Keratinocyte (primary cell): ENCODE measurements around the gene GLB1L2. TPM values are rescaled to one million over a fixed set of nuclear protein-coding genes. Genes with fewer than 3 reads are reported as not detected.

ENCODE experiments used
- DNase-seq: peaks from one replicate; pipeline ENCODE4 v3.0.0-alpha.2; 2011; ENCODE audit warnings: low read depth, missing footprints, low spot score
- FAIRE-seq: peaks from 2 replicates; lab custom pipeline; 2011; peaks lifted over from hg19 to GRCh38; lab: Jason Lieb, UNC
- H2AFZ ChIP-seq: 2 replicates; pipeline ENCODE4 v1.6.0; 2012; ENCODE audit warnings: low read length, control low read depth, inconsistent platforms; ENCODE audit not compliant: control insufficient read depth
- H3K27ac ChIP-seq: 2 replicates; pipeline ENCODE4 v1.5.1; 2011; ENCODE audit warnings: low read length; ENCODE audit not compliant: control insufficient read depth, insufficient read depth
- H3K27me3 ChIP-seq: 3 replicates; pipeline ENCODE4 v1.6.0; 2011; ENCODE audit warnings: low read length; ENCODE audit not compliant: control insufficient read depth, insufficient read depth; ENCODE audit errors: extremely low read depth
- H3K36me3 ChIP-seq, 2 experiments: 2 replicates in 1 of 2; 3 replicates in 1 of 2; pipeline ENCODE4 v1.5.1; 2011; ENCODE audit warnings: low read length in 2 of 2, mild to moderate bottlenecking in 1 of 2; ENCODE audit not compliant: control insufficient read depth in 2 of 2, insufficient read depth in 2 of 2; ENCODE audit errors: extremely low read depth in 1 of 2
- H3K4me1 ChIP-seq: 3 replicates; pipeline ENCODE4 v1.5.1; 2011; ENCODE audit warnings: low read length; ENCODE audit not compliant: control insufficient read depth, insufficient read depth; ENCODE audit errors: extremely low read depth
- H3K4me2 ChIP-seq: 3 replicates; pipeline ENCODE4 v1.6.0; 2011; ENCODE audit warnings: low read depth, low read length; ENCODE audit not compliant: control insufficient read depth, insufficient read depth; ENCODE audit errors: extremely low read depth
- H3K4me3 ChIP-seq, 3 experiments: fragments of 200-600 bp in 1 of 3; sonication (generic) in 1 of 3; 2 replicates in 2 of 3; 3 replicates in 1 of 3; pipeline ENCODE4 v1.5.1; 2011 to 2016; ENCODE audit warnings: low read length in 3 of 3, mild to moderate bottlenecking in 3 of 3, control low read depth in 2 of 3, inconsistent platforms in 1 of 3, low read depth in 1 of 3, mixed read lengths in 1 of 3, mixed run types in 1 of 3, moderate library complexity in 1 of 3; ENCODE audit not compliant: control insufficient read depth in 2 of 3, insufficient read depth in 2 of 3; ENCODE audit errors: extremely low read depth in 1 of 3
- H3K79me2 ChIP-seq: 2 replicates; pipeline ENCODE4 v1.6.0; 2012; ENCODE audit warnings: low read length; ENCODE audit not compliant: control insufficient read depth, insufficient read depth
- H3K9ac ChIP-seq: 3 replicates; pipeline ENCODE4 v1.6.0; 2011; ENCODE audit warnings: low read length; ENCODE audit not compliant: control insufficient read depth, insufficient read depth; ENCODE audit errors: extremely low read depth
- H3K9me1 ChIP-seq: 3 replicates; pipeline ENCODE4 v1.6.0; 2011; ENCODE audit warnings: low read length; ENCODE audit not compliant: control insufficient read depth, insufficient read depth; ENCODE audit errors: extremely low read depth
- H3K9me3 ChIP-seq: 2 replicates; pipeline ENCODE4 v1.5.1; 2012; ENCODE audit warnings: low read depth, low read length; ENCODE audit not compliant: control insufficient read depth
- H4K20me1 ChIP-seq: 3 replicates; pipeline ENCODE4 v1.6.0; 2011; ENCODE audit warnings: low read length; ENCODE audit not compliant: control insufficient read depth, insufficient read depth; ENCODE audit errors: extremely low read depth
- EZH2 ChIP-seq: IDR thresholded peaks from one replicate; pipeline ENCODE4 v1.6.1; 2012; ENCODE audit warnings: inconsistent platforms, mild to moderate bottlenecking, low read length, moderate library complexity
- dilution Hi-C: fragments of 300-500 bp; cut with MboI; formaldehyde crosslinking; loops from one replicate; pipeline ENCODE4 v1.7.0; 2020; ENCODE audit warnings: low sequenced_read_pairs; ENCODE audit not compliant: extremely low pct_ligation_motif_present
- polyA plus RNA-seq, 5 experiments: library from polyadenylated mRNA; depleted of rRNA in 3 of 5; stranded (reverse) in 3 of 5; stranded (forward) in 1 of 5; unstranded in 1 of 5; fragments of >200 nt; gene quantifications; 1 replicate in 1 of 5; 2 replicates in 3 of 5; 3 replicates in 1 of 5; pipeline versions ENCODE4 v1.2.1 to v1.2.3, GENCODE V29; 2011 to 2012; ENCODE audit warnings: missing spikeins in 2 of 5, low read depth in 1 of 5, low replicate concordance in 1 of 5
- TF ChIP-seq, protein P1 (sequence below), 3 experiments: IDR thresholded peaks in 1 of 3; conservative IDR thresholded peaks in 1 of 3; optimal IDR thresholded peaks in 1 of 3; 2 replicates in 2 of 3; 3 replicates in 1 of 3; pipeline versions ENCODE3 to v1.5.1; 2011; ENCODE audit warnings: low read length in 3 of 3, mild to moderate bottlenecking in 3 of 3, moderate library complexity in 2 of 3, control low read depth in 1 of 3, inconsistent platforms in 1 of 3; ENCODE audit not compliant: insufficient read depth in 2 of 3; ENCODE audit errors: extremely low read depth in 1 of 3

The GLB1L2 gene
- polyA plus RNA-seq, 1 donor (not counting 4 experiments of a cell fraction or from before 2014, with no cell fraction given), result 4.3 TPM

GRCh38 chr11:134388590-134388989, 56.8 kb downstream of the GLB1L2 start:
- Histone ChIP-seq H3K9ac (no peak overlapping the region), H3K4me1 (no peaks in the 10 kb centered on the region), H3K36me3 (no peaks in the 10 kb centered on the region), H4K20me1 (no peaks in the 10 kb centered on the region), H3K9me1 (no peaks in the 10 kb centered on the region), H2AFZ (no peak overlapping the region), H3K4me2 (no peak overlapping the region), H3K4me3 (no peak overlapping the region), H3K27me3 (peaks cover 14% of the 10 kb centered on the region), H3K27ac (no peak overlapping the region), H3K9me3 (no peaks in the 10 kb centered on the region), H3K79me2 (no peaks in the 10 kb centered on the region)
- dilution Hi-C loops, result no loop called here
- no peak for TF ChIP-seq EZH2
- FAIRE-seq (no peak), DNase-seq (no peak)

DNA sequence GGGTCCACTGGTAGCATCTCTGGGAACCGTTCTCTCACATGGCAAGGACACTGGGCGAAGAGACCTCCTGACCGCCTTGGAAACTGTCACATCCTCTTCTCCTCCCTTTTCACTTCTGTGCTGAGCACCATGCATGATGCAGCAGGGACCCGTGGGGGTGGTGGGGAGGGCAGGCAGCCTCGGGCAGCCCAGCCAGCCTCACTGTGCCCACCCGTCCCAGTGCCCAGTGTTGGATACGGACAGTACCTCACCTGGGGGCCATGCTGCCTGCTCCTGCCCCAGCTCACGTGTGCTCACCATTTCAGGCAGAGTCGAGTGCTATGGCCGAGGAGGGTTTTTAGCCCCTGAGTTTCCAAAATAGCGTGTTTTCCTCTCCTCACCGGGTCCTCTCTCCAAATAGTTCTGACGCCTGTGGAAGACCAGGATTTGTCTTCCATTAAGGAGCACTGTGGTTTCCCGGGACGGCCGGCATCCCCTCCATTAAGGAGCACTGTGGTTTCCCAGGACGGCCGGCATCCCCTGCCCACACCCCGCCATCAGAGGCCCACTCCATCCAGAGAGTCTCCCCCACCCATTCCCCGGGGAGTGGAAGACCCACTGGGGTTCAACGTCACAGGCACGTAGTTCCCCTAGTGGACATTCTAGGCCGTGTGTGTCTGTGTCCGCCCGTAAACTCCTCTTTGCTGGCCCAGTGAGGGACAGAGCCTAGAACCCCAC, 57.8 kb downstream of the GLB1L2 start:
- Histone ChIP-seq H3K9me1 (no peaks in the 10 kb centered on the region), H3K4me2 (no peak overlapping the region), H3K27me3 (peaks cover 10% of the 10 kb centered on the region), H3K27ac (no peak overlapping the region), H3K4me1 (no peaks in the 10 kb centered on the region), H4K20me1 (no peaks in the 10 kb centered on the region), H3K79me2 (no peaks in the 10 kb centered on the region), H2AFZ (no peak overlapping the region), H3K36me3 (no peaks in the 10 kb centered on the region), H3K4me3 (no peak overlapping the region), H3K9me3 (no peaks in the 10 kb centered on the region), H3K9ac (no peak overlapping the region)
- TF ChIP-seq, protein P1, sequence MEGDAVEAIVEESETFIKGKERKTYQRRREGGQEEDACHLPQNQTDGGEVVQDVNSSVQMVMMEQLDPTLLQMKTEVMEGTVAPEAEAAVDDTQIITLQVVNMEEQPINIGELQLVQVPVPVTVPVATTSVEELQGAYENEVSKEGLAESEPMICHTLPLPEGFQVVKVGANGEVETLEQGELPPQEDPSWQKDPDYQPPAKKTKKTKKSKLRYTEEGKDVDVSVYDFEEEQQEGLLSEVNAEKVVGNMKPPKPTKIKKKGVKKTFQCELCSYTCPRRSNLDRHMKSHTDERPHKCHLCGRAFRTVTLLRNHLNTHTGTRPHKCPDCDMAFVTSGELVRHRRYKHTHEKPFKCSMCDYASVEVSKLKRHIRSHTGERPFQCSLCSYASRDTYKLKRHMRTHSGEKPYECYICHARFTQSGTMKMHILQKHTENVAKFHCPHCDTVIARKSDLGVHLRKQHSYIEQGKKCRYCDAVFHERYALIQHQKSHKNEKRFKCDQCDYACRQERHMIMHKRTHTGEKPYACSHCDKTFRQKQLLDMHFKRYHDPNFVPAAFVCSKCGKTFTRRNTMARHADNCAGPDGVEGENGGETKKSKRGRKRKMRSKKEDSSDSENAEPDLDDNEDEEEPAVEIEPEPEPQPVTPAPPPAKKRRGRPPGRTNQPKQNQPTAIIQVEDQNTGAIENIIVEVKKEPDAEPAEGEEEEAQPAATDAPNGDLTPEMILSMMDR (optimal IDR thresholded peaks at IDR 0.05 in 1 of 3, IDR thresholded peaks at IDR 0.05 in 1 of 3, conservative IDR thresholded peaks at IDR 0.05 in 1 of 3; ENCODE audit: extremely low read depth in 1 of 3, insufficient read depth in 2 of 3, low read length in 3 of 3), result no peak
- no peak for TF ChIP-seq EZH2
- no peak for DNase-seq
- FAIRE-seq, result no peak
- dilution Hi-C loops, result no loop called here
